KMS-11 (cell line): ENCODE measurements around the gene SPDYA.

ENCODE experiments used
- H2AFZ ChIP-seq: fragments of 200-600 bp; sonication (generic); 2 replicates; pipeline ENCODE4 v1.6.1; 2016; ENCODE audit warnings: antibody characterized with exemption, mixed run types, low read depth
- H3K27ac ChIP-seq: fragments of 200-600 bp; sonication (generic); 2 replicates; pipeline ENCODE4 v1.6.1; 2016; ENCODE audit warnings: mild to moderate bottlenecking, mixed run types
- H3K27me3 ChIP-seq: fragments of 200-600 bp; sonication (generic); 2 replicates; pipeline ENCODE4 v1.6.1; 2017; ENCODE audit warnings: mild to moderate bottlenecking, low read depth, mixed run types, moderate library complexity; ENCODE audit not compliant: insufficient read depth
- H3K36me3 ChIP-seq: fragments of 200-600 bp; sonication (generic); 2 replicates; pipeline ENCODE4 v1.6.1; 2017; ENCODE audit warnings: mild to moderate bottlenecking, mixed run types; ENCODE audit not compliant: insufficient read depth
- H3K4me1 ChIP-seq: fragments of 200-600 bp; sonication (generic); 2 replicates; pipeline ENCODE4 v1.6.1; 2016; ENCODE audit warnings: mild to moderate bottlenecking, low read depth, mixed run types; ENCODE audit not compliant: poor library complexity, severe bottlenecking
- H3K4me2 ChIP-seq: fragments of 200-600 bp; sonication (generic); 2 replicates; pipeline ENCODE4 v1.7.0; 2016; ENCODE audit warnings: mild to moderate bottlenecking, mixed run types
- H3K4me3 ChIP-seq: fragments of 200-600 bp; sonication (generic); IDR thresholded peaks from 2 replicates; pipeline ENCODE4 v1.6.1; 2017; ENCODE audit warnings: low read depth, low read length, mixed read lengths; ENCODE audit not compliant: insufficient read depth
- H3K79me2 ChIP-seq: fragments of 200-600 bp; sonication (generic); 2 replicates; pipeline ENCODE4 v1.6.1; 2016; ENCODE audit warnings: low read depth, mixed run types; ENCODE audit not compliant: insufficient read depth
- H3K9ac ChIP-seq: fragments of 200-600 bp; sonication (generic); 2 replicates; pipeline ENCODE4 v1.6.1; 2016; ENCODE audit warnings: mild to moderate bottlenecking, mixed run types
- H4K20me1 ChIP-seq: fragments of 200-600 bp; sonication (generic); 2 replicates; pipeline ENCODE4 v1.6.1; 2016; ENCODE audit warnings: mild to moderate bottlenecking, mixed run types; ENCODE audit not compliant: insufficient read depth
- CTCF ChIP-seq: fragments of 200-600 bp; sonication (generic); conservative IDR thresholded peaks from 2 replicates; pipeline ENCODE4 v1.6.1; 2017; ENCODE audit warnings: low read depth, mild to moderate bottlenecking, antibody characterized with exemption, low read length, moderate library complexity, mixed read lengths

The SPDYA gene

GRCh38 chr2:28871620-28872019 is 61.0 kb downstream of the SPDYA start:
- H2AFZ ChIP-seq = peak overlapping the region; percentile 64
- no peak overlapping the region for H3K4me2 ChIP-seq

GRCh38 chr2:28880193-28880592 is 69.6 kb downstream of the SPDYA start:
- Histone ChIP-seq H3K36me3 (no peaks in the 10 kb centered on the region), H3K4me2 (no peak overlapping the region), H4K20me1 (no peaks in the 10 kb centered on the region), H3K27ac (no peak overlapping the region), H3K4me3 (no peak overlapping the region), H3K9ac (no peak overlapping the region), H3K27me3 (no peaks in the 10 kb centered on the region), H3K4me1 (no peaks in the 10 kb centered on the region), H2AFZ (no peak overlapping the region), H3K79me2 (no peaks in the 10 kb centered on the region)
- no peak for TF ChIP-seq CTCF

More at GRCh38 chr2:28871620-28872019, 61.0 kb downstream of the SPDYA start:
- Histone ChIP-seq H4K20me1 (no peaks in the 10 kb centered on the region), H3K27me3 (no peaks in the 10 kb centered on the region), H3K4me1 (peaks cover 24% of the 10 kb centered on the region), H3K9ac (no peak overlapping the region; the same call in 1 of the 2 replicates), H3K4me3 (no peak overlapping the region), H3K36me3 (no peaks in the 10 kb centered on the region), H3K27ac (no peak overlapping the region), H3K79me2 (peaks cover 35% of the 10 kb centered on the region)
- TF ChIP-seq CTCF = no peak

- no peak overlapping the region for H2AFZ ChIP-seq
- no peak overlapping the region for H3K9ac ChIP-seq
- H4K20me1 ChIP-seq = peaks cover 31% of the 10 kb centered on the region
- TF ChIP-seq CTCF = no peak
- peaks cover 24% of the 10 kb centered on the region for H3K4me1 ChIP-seq
- H3K36me3 ChIP-seq = no peaks in the 10 kb centered on the region; the same call in 1 of the 2 replicates
- H3K4me3 ChIP-seq = no peak overlapping the region
- no peaks in the 10 kb centered on the region for H3K27me3 ChIP-seq
- H3K27ac ChIP-seq = no peak overlapping the region
- H3K4me2 ChIP-seq = no peak overlapping the region
- peaks cover 41% of the 10 kb centered on the region for H3K79me2 ChIP-seq
Observed at GRCh38 chr2:28893488-28893887, 82.9 kb downstream of the SPDYA start.

GRCh38 chr2:28894470-28895188 is 84.0 kb downstream of the SPDYA start, which contains the start of gene WDR43:
WDR43 (plus strand) TSS chr2:28894667; CDS start chr2:28894699, 32 bp downstream.
- H3K79me2 ChIP-seq = peaks cover 52% of the 10 kb centered on the region
- peak within 1 kb of the TSS; percentile 98 for H3K4me3 ChIP-seq
- peak within 1 kb of the TSS; percentile 94 for H3K27ac ChIP-seq
- H3K4me2 ChIP-seq = peak within 1 kb of the TSS; percentile 85
- peak within 1 kb of the TSS; percentile 83 for H2AFZ ChIP-seq
- H3K36me3 ChIP-seq = no peaks in the 10 kb centered on the region
- no peaks in the 10 kb centered on the region for H3K27me3 ChIP-seq
- H3K4me1 ChIP-seq = peaks cover 33% of the 10 kb centered on the region
- peaks cover 43% of the 10 kb centered on the region for H4K20me1 ChIP-seq
- no peak for TF ChIP-seq CTCF
- peak within 1 kb of the TSS; percentile 100 for H3K9ac ChIP-seq
